ENCODE measurements around the gene RANBP3L. TPM values are rescaled to one million over a fixed set of nuclear protein-coding genes. Genes with fewer than 3 reads are reported as not detected.

Gene RANBP3L
- total RNA-seq, 4 donors from 2014 or later = 0.51 to 4.0 (median 1.0) TPM

DNA sequence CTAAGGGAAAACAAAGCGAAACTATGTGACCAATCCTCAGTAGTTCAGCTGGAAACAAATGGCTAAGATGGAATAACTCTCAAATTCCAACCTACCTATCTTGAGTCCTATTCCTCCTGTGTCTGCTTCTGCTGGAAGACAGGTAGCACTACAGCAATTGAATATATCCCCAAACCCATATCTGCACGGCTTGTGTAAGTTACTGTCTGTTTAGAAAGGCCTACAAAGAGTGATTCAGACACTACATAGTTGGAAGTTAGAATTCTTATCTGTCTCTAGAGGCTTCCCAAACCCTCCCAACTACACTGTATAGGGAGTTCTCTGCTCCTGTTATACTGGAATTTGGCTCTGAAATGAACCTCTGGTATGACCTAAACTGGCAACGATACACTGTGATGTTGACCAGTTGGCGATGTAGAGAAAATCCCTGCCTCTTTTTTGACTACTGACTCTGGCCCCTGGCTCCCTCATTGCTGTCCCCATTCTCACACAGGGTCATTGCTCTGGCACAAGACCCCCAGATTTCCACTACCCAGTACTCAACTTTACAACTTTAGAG is 37.4 kb downstream of the RANBP3L start:
- Histone ChIP-seq H3K9me3 (no peaks in the 10 kb centered on the region), H3K27me3 (no peaks in the 10 kb centered on the region), H3K36me3 (no peaks in the 10 kb centered on the region), H3K27ac (no peak overlapping the region), H3K4me3 (no peak overlapping the region), H3K4me1 (no peaks in the 10 kb centered on the region)
- no peak for TF ChIP-seq POLR2A (IDR thresholded peaks at IDR 0.05)
- TF ChIP-seq, protein P1, sequence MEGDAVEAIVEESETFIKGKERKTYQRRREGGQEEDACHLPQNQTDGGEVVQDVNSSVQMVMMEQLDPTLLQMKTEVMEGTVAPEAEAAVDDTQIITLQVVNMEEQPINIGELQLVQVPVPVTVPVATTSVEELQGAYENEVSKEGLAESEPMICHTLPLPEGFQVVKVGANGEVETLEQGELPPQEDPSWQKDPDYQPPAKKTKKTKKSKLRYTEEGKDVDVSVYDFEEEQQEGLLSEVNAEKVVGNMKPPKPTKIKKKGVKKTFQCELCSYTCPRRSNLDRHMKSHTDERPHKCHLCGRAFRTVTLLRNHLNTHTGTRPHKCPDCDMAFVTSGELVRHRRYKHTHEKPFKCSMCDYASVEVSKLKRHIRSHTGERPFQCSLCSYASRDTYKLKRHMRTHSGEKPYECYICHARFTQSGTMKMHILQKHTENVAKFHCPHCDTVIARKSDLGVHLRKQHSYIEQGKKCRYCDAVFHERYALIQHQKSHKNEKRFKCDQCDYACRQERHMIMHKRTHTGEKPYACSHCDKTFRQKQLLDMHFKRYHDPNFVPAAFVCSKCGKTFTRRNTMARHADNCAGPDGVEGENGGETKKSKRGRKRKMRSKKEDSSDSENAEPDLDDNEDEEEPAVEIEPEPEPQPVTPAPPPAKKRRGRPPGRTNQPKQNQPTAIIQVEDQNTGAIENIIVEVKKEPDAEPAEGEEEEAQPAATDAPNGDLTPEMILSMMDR (IDR thresholded peaks at IDR 0.05) = no peak
- intact Hi-C loops (cut with DNase I; ENCODE audit: low total_unique reads) = no loop called here
- DNase-seq = no peak

DNA sequence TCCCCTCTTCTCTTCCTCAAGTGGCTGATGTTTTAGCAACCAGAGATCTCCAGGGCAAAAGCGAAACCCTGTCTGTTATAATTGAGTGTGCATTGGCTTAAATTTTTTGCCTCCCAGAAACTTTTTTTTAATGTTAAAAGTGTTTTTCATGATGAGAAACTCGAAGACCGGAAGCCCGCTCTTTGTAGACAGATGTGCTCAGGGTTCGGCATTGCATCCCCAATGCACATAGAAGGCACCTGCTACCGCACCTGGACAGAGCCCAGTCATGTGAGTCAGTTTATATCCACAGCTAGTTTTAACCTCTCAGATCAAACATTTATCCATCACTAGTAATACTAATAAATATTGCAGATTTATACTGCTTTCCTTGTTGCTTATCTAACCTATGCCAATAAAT is 40.5 kb downstream of the RANBP3L start:
- intact Hi-C loops (cut with DNase I; ENCODE audit: low total_unique reads) = no loop called here
- H3K36me3 ChIP-seq = no peaks in the 10 kb centered on the region
- no peak overlapping the region for H3K4me3 ChIP-seq
- no peaks in the 10 kb centered on the region for H3K27me3 ChIP-seq
- no peaks in the 10 kb centered on the region for H3K4me1 ChIP-seq
- no peak overlapping the region for H3K27ac ChIP-seq
- TF ChIP-seq, protein P1 (IDR thresholded peaks at IDR 0.05) = no peak
- no peak for TF ChIP-seq POLR2A (IDR thresholded peaks at IDR 0.05)
- DNase-seq = no peak
- no peaks in the 10 kb centered on the region for H3K9me3 ChIP-seq

DNA sequence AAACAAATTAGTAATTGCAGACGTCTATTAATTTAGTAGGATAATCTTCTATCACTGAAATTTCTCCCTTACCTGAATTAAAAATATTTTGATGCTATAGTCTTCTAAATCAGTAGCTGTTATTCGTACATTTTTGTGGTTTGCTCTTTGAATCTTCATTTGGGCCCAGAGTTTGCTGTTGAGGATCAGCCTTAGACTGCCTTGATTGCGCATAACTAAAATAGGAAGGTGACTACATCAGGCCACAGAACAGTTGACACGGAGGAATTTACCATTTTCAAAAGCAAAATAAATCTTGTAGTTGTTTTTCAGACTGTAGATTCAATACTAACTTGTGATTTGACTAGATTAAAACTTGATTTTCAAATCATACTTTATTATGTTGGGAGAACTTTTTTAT is 48.1 kb downstream of the RANBP3L start:
- Histone ChIP-seq H3K4me3 (no peak overlapping the region), H3K27ac (peak overlapping the region in 1 of 2 donors; percentile 42), H3K27me3 (no peaks in the 10 kb centered on the region), H3K9me3 (no peaks in the 10 kb centered on the region), H3K36me3 (no peaks in the 10 kb centered on the region), H3K4me1 (peaks cover 0 to 6% of the 10 kb centered on the region in 2 donors)
- no peak for DNase-seq
- TF ChIP-seq, protein P1 (IDR thresholded peaks at IDR 0.05) = no peak
- no peak for TF ChIP-seq POLR2A (IDR thresholded peaks at IDR 0.05)
- intact Hi-C loops (cut with DNase I; ENCODE audit: low total_unique reads) = no loop called here

DNA sequence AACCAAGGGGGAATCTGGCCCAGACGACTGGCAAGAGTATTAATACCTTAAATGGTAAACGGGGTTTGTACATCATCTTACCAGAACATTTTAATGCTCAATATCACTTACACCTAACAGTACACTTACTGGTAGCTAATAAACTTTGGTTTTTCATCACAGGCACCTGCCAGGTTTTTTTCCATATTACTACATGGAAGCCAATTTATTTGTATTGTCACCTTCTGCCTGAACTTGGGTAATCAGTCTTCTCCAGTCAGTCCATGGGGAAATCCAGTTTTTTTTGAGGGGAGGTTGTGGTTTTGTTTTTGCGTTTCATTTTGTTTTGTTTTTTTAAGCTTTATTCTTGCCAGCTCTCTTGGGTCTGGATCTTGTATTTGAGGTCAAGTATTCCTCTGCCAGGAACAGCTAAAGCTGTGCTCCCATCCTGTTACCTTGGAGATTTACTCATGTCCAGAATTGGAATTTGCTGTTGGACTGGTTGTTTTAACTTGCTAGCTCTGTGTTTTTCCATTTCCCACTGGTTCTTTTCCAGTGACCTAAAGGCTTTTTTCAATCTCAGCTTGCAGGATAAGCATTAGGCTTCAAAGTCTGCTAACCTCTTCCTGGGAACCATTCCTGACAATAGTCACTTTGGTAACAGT is 48.9 kb downstream of the RANBP3L start:
- H3K27me3 ChIP-seq = no peaks in the 10 kb centered on the region
- TF ChIP-seq, protein P1 (IDR thresholded peaks at IDR 0.05) = no peak
- no peak for TF ChIP-seq POLR2A (IDR thresholded peaks at IDR 0.05)
- no peaks in the 10 kb centered on the region for H3K9me3 ChIP-seq
- H3K27ac ChIP-seq = peak overlapping the region; percentile 35 to 42
- H3K36me3 ChIP-seq = no peaks in the 10 kb centered on the region
- intact Hi-C loops (cut with DNase I; ENCODE audit: low total_unique reads) = no loop called here
- H3K4me3 ChIP-seq = no peak overlapping the region
- H3K4me1 ChIP-seq = peaks cover 0 to 6% of the 10 kb centered on the region in 2 donors
- no peak for DNase-seq

DNA sequence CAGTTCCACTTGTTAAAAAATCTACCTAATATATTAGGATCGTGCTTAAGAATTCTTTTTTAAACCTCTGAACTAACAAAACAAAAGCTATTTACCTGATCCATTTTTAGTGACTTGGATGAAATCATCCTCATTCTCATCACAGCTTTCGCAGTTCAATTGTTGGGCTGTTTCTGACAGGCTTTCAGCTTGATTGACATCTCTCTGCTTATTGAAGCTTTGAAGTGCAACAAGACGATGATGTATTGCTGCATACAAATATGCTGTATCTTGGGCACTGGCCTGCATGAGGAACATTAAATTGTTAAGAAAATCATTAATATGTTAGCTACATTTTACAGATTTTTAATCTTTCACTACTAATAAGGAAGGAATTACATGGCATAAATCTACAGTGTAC is 50.5 kb downstream of the RANBP3L start:
- Histone ChIP-seq H3K4me3 (no peak overlapping the region), H3K4me1 (peaks cover 0 to 6% of the 10 kb centered on the region in 2 donors), H3K9me3 (no peaks in the 10 kb centered on the region), H3K27me3 (no peaks in the 10 kb centered on the region), H3K27ac (no peak overlapping the region), H3K36me3 (no peaks in the 10 kb centered on the region)
- no peak for TF ChIP-seq POLR2A (IDR thresholded peaks at IDR 0.05)
- TF ChIP-seq, protein P1 (IDR thresholded peaks at IDR 0.05) = no peak
- intact Hi-C loops (cut with DNase I; ENCODE audit: low total_unique reads) = no loop called here
- no peak for DNase-seq

Measured in uterus (tissue), 4 donors.